Measurements from ENCODE around the gene SYNGR3.
"Not testable (repeated sequence)": the region's sequence is repeated elsewhere in the genome, so short reads cannot be mapped to it uniquely, and the experiment has no call there.

Gene SYNGR3

DNA sequence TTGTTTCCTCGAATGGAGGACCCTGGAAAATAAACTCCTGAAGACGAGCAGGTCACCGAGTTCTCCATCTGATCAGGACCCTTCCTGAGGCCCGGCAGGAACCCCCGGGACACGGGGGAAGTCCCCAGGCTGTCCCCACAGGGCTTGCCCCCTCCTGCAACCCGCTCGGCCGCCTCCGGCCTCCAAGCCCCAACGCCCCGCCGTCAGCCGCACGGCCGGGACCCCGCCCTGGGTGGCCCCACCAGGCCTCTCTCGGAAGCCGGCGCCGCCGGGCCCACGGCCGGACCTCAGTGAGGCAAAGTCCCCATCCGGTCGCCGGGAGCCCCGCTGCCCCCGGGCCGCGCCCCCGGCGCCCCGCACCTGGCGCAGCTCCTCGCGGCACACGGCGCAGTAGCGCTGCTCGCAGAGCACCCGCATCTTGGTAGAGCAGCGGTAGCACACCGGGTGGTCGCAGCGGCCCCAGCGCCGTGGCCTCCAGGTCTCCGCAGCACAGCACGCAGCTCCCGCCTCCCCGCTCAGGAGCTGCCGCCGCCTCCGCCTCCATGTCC, 19.5 kb downstream of the SYNGR3 start:
- no peak for DNase-seq (ENCODE audit: low read depth)

DNA sequence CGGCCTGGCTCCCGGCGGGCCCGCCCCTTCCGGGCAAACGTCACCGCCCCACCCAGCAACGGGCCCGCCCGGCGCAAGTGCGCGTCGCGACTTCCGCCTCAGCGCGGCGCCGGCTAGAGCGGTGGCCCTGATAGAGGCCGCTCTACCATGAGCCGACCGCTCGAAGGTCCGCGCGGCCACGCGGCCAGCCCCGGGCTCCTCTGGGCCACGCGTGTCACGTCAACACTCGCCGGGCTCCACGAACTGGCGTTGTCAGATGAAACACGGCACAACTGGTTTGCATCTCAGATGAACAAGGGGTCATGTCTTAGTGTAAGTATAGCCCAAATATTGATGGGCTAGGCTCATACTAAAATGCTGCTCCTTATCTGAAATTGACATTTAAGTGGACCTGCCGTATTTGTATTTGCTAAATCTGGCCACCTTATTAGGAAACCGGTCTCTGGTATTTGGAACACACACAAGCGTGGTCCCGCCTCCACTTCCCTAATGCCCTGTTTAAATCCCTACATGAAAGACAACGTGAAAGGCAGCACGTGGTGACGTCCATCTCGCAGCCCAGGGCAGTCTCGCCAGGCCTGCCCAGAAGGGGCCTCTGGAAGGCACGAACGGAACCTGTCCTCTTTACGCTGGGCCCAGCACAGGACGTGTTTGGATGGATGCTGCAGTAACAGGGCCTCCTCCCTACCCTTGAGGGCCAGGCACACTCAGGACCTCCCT, 20.2 kb downstream of the SYNGR3 start, which contains the start of gene ZNF598:
Gene ZNF598 (minus strand): TSS at position 31 of the 720 bp plus-strand sequence.
- no peak for DNase-seq (ENCODE audit: low read depth)

DNA sequence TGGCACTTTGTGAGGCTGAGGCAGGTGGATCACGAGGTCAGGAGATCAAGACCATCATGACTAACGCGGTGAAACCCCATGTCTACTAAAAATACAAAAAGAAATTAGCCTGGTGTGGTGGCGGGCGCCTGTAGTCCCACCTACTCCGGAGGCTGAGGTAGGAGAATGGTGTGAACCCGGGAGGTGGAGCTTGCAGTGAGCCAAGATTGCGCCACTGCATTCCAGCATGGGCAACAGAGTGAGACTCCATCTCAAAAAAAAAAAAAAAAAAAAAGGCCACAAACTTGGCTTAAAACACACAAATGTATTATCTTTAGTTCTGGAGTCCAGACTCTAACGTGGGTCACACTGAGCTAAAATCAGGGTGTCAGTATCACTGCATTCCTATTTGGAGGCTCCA, 22.0 kb downstream of the SYNGR3 start:
- not testable (repeated sequence) for DNase-seq (ENCODE audit: low read depth)

DNA sequence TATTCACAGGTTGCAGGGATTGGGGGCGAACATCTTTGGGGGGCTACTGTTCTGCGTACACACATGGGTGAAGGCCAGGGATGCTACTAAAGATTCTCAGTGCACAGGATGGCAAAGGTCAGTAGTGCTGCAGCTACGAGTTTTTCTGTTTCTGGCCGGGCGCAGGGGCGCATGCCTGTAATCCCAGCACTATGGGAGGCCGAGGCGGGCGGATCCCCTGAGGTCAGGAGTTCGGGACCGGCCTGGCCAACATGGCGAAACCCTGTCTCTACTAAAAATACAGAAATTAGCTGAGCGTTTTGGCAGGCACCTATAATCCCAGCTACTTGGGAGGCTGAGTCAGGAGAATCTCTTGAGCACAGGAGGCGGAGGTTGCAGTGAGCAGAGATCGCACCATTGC, 23.8 kb downstream of the SYNGR3 start:
- no peak for DNase-seq (ENCODE audit: low read depth)

DNA sequence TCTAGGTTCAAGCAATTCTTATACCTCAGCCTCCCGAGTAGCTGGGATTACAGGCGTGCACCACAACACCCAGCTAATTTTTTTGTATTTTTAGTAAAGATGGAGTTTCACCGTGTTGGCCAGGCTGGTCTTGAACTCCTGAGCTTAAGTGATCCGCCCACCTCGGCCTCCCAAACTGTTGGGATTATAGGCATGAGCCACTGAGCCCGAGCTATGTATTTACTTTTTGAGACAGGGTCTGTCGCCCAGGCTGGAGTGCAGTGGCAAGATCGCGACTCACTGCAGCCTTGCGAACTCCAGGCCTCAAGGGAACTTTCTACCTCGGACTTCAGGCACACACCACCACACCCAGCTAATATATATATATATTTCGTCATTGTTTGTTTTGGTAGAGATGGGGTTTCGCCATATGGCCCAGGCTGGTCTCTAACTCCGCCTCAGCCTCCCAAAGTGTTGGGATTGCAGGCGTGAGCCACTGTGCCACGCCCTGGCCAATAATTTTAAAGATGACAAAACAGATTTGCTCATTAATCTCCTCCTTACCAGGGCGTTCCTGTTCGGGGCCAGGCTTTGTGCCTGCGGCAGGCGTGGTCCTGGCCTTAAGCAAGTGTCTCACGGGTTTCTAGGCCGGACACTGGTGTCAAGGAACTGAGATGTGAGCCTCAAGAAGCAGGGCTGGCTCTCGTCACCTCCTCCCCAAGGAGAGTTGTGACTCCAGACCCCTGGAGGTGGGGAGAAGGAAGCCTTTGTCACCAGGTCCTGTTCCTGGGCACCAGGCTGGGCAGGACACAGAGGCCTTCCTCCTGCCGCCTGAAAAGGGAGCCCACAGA, 25.6 kb downstream of the SYNGR3 start:
- DNase-seq (ENCODE audit: low read depth) = no peak

DNA sequence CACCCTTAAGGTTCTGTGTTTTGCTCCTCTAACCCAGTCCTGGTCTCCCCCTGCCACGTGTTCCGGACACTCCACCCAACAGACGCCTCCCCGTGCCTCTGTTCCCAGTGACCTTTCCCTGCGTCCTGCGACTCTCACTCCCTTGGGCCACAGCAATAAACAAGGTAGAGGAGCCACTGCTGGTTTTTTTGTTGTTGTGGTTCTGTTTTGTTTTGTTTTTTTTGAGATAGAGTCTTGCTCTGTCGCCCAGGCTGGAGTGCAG, 26.1 kb downstream of the SYNGR3 start:
- DNase-seq (ENCODE audit: low read depth) = no peak

DNA sequence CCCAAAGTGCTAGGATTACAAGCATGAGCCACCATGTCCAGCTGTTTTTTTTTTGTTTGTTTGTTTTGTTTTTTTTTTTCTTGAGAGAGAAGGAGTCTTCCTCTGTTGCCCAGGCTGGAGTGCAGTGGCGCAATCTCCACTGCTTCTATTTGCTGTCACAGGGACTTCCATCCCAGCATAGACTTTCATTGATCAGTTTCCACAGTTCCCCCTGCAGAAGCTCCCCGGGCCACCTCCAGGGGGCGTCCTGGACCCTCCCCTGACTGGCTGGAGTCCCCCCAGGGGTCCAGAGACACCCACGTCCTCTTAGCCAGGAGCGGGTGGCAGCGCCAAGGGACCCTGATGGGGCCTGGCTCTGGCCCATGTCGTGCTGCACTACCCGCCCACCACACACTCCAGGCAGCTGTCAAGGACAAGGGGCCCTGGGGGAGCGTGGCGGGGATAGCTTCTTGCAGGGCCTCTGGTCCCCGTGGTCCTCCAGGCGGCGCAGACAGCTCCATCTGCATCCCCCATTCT, 26.7 kb downstream of the SYNGR3 start:
- DNase-seq (ENCODE audit: low read depth) = no peak

DNA sequence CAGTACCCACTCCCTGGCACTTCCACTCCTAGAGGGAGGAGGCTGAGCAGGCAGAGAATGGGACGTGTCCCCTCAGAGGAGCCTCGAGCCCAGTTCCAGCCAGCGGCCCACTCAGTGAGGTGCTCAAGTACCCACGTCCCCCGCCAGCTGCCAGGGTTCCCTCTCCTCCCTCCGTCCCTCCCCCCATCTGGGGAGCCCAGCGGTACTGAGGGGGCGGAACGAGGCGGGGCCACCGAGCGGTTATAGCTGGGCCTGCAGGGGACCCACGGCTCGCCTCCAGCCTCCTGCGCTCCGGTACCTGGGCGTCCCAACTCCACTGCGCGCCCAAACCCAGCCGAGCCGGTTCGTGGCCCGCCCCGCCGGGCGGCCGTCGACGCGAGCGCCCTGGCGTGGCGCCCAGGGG, 29.7 kb downstream of the SYNGR3 start, which contains the start of gene NPW:
Gene NPW (plus strand): TSS at position 268 of the 403 bp plus-strand sequence.
- no peak for DNase-seq (ENCODE audit: low read depth)

DNA sequence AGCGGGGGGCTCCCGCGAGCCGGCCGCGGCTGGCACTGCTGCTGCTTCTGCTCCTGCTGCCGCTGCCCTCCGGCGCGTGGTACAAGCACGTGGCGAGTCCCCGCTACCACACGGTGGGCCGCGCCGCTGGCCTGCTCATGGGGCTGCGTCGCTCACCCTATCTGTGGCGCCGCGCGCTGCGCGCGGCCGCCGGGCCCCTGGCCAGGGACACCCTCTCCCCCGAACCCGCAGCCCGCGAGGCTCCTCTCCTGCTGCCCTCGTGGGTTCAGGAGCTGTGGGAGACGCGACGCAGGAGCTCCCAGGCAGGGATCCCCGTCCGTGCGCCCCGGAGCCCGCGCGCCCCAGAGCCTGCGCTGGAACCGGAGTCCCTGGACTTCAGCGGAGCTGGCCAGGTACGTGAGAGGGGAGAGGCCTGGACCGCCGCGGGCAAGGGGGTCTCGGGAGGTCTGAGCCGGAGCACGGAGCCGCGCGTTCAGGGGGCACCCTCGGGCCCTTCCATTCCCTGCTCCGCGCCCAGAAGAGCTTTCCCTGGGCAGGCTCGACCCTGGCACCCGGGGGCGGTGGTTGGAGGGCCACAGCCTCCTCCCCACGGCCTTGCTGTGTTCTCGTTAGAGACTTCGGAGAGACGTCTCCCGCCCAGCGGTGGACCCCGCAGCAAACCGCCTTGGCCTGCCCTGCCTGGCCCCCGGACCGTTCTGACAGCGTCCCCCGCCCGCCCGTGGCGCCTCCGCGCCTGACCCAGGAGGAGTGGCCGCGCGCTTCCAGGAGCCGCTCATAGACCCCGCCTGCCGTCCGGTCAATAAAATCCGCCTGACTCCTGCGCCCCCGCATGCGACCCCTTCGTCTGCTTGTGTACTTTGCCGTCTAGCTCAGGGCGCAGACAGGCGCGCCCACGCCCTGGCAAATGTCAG, 30.4 kb downstream of the SYNGR3 start:
- no peak for DNase-seq (ENCODE audit: low read depth)

DNA sequence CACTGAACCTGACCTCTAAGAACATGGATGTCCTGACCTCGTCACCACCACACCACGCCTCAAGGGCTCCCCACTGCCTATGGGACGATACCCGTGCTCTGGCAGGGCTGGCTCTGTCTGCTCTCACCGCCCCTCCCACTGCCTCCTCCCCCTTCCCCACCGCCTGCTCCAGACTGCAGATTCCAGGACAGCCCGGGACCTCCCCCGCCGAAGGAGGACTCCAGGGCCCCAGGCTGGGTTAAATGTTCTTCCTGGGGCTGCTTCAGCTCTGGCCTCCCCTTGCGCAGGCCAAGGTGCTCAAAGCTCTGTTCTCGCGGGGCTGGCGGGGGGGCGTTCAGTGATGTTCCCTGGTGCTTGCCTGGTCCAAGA, 32.9 kb downstream of the SYNGR3 start:
- DNase-seq (ENCODE audit: low read depth) = no peak

DNA sequence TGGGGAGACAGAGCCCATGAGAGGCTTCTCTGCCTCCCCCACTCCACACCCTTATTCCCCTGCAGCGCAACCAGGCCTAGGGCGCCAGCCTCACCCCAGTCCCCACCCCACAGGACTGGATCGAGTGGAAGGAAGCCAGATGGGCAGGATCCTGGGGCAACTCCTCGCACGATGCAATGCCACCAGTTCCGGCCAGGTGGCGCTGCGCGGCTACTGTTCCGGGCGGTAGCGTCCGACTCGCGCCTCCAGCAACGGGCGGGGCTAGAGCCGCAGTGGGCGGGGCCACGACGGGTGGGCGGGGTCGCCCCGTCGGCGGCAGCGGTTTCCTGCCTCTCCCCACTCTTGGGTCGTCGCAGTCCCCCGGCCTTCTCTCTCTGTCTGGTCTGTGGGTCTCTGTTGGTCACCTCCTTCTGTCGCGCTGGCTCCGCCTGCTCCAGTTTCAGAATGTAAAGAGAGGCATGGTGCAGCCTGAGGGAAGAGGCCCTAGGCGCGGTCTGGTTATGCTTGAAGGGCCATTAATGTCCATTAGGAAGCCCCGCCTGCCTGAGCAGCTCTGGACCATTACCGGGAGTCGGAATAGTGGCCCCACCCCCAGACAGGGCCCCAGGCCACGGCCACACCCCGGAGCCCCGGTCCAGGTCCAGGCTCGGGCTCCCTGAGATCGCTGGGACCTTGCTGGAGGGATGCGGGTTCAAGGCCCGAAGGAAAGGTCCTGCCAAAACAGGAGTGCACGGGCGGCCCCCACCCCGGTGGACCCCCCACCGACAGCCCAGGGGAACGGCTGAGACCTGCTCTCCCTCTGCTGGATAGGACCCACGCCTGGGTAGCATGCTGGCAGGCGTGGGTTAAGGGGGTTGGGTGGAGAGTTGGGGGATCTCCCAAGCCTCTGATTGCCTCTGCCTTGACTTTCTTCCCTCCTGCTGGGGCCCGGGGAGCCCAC, 33.6 kb downstream of the SYNGR3 start:
- no peak for DNase-seq (ENCODE audit: low read depth)

DNA sequence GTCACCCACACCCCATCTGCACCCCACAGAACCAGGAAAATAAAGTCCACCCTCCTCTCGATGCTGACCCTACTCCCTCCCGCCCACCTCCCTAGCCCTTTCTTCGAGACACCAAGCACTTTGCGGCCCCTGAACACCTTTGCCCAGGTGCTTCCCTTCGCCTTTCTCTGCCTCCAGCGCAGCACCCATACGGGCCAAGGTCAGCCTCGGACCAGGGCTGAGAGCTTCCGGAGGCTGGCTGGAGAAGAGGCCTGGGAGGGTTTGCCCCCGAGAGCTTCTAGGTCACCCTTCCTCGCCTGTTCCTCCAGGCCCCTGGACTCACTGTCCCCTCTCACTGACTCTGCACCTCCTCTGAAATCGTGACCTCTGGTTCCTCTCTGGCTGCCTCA, 34.3 kb downstream of the SYNGR3 start:
- no peak for DNase-seq (ENCODE audit: low read depth)

DNA sequence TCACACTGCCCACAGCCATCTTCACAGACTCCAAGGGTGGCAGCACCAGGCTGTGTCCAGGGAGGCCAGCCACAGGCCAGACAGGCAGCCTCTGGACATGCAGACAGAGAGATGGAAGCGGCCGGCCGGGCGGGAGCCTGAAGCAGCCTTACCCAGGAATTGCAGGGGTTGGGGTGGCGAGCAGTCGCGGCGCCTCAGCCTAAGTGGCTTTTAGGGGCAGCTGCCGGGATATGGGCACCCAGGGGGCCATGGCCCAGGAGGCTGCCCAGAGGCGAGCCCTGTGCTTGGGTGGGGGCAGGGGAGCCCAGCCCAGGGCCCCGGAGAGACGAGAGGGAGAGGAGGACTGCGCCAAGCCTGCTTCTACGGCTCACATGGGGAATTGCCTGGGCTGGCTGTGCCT, 35.5 kb downstream of the SYNGR3 start:
- DNase-seq (ENCODE audit: low read depth) = no peak

DNA sequence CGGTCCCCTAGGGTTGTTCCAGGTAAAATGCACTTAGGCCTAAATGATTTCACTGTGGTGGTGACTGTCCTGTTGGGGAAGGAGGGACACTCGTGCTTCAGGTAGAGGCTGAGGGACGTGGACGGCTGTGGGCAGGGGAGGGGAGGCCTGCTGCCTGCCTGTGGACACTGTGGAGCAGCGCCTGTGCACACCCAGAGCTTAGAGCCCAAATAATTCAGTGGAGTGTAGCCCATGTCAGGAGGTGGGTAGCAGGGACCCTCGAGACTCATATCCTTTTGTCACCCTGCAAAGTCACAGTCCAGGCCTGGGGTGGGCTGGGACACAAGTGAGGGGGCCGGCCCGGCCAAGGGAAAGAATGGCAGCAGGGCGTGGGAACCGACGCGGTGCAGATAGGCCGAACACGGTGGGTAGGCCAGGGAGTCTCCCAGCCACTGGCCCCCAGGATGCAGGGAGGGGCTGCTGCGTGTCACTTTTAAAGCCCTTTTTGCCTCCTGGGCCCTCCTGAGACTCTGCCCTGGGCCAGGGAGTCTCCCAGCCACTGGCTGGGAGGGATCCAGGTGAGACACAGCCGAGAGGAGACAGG, 36.2 kb downstream of the SYNGR3 start:
- DNase-seq (ENCODE audit: low read depth) = no peak

DNA sequence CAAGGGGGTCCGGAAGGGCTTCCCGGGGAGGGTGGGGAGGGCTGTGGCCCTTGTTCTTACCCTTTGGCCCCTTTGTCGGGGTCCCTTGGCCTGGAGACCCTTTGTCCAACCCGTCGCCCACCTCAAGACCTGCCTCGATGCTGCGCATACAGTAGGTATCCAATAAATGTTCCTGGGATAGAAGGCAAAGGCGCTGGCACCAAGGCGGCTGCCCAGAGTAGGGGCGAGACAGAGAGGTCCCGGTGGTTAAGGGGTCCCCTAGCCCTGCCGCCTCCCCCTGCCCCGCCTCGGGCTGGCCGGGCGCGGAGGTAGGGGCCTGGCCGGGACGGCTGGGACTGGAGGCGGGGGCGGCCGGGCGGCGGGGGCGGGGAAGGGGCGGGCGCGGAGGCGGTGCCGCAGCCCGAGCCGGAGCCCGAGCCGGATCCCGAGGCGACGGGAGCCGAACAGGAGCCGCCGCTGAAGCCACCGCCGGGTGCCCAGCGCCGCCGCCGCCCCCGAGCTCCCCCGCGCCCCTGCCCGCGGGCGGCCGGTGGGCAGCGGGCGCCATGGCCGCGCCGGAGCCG, 36.8 kb downstream of the SYNGR3 start, which contains the start of gene NHERF2:
Gene NHERF2 (plus strand): TSS at position 442 of the 563 bp plus-strand sequence. CDS start 104 bp downstream, at position 546.
- no peak for DNase-seq (ENCODE audit: low read depth)

DNA sequence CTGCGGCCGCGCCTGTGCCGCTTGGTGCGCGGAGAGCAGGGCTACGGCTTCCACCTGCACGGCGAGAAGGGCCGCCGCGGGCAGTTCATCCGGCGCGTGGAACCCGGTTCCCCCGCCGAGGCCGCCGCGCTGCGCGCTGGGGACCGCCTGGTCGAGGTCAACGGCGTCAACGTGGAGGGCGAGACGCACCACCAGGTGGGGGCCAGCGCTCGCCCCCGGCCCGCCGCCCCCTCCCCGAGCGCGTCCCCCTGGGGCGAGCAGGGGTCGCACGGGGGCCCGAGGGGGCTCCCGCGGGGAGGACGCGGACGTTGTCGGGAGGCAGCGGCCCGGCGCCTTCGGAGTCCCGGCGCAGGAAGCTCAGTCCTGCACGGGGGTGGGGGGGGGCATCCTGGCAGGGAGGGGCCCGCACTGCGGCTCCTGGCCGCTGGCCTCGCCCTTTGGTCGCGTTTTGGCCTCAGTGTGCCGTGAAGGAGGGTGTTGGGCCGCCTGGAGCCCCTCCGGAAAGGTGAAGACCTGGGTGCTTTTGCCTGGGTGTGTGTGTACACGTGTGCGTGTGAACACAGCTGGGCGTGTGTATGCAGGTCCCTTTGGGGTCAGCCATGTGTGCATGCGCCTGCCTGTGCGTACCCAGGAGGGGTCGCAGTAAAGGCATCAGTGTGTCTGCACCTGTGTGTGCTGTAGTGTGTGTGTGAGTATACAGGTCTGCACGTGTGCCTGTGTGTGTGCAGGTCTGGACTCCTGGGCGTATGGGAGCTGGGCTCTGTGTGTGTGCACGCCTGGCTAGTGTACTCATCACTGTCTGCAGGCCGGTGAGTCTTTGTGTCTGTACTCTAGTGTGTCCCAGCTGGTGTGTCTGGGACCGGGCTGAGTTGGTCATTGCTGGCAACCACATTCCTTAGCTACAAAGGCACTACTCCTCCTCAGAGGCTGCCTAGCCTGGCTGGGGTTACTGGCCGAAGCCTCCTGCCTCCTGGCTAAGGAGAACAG, 37.5 kb downstream of the SYNGR3 start:
- no peak for DNase-seq (ENCODE audit: low read depth)

DNA sequence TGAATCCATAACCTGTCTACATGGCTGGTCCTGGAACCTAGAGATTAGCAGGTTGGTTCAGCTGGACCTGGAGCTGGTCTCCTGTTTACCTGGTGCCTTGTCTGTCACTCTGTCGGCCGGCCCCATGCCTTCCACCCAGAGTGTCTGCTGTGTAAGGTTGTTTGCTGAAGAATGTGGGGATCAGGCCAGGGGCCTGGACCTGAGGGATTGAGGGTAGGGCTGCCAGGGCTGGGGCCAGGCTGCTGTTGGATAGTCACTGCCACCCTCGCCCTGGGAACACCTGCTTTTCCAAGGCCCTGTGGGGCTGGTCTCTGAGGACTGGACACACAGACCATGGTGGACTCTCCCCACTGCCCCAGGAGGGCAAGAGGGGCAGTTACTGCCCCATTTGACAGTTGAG, 38.4 kb downstream of the SYNGR3 start:
- no peak for DNase-seq (ENCODE audit: low read depth)

DNA sequence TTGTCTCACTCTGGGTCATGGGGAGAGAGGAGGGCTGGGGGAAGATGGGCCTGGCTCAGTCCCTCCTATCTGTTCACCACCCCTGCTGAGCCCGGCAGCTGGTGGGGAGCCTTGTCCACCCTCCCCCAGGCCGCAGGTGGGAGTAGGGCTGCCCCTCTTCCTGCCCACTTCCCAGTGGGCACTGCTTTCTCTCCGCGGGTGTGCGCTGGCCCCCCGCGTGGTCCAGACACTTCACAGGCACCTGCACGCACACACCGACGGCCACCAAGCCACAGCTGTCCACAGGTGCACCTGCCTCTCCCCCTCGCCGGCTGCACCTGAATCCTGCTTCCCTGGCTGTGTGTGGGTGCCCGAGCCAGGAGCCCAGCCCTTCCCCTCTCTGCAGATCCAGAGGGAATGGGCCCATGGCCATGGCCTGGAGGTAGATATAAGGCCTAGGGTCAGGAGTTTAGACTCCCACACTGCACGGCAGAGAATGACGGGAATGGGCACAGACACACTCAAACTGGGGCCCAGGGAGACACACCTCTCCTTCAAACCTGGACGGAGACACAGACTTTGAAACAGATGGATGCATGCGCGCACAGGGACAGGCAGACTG, 39.0 kb downstream of the SYNGR3 start:
- no peak for DNase-seq (ENCODE audit: low read depth)

Data from CMK (cell line).